ENCODE results near the gene PTGR3. TPM values are rescaled to one million over a fixed set of nuclear protein-coding genes. Genes with fewer than 3 reads are reported as not detected.

The PTGR3 gene
- total and polyA plus RNA-seq, 2 of the 8 experiments (the other 6 are each of a cell fraction or from before 2014, with no cell fraction given): 2.0 to 3.6 TPM

- no peak for TF ChIP-seq KDM4A (IDR thresholded peaks at IDR 0.05; ENCODE audit: low read depth, low read length, severe bottlenecking)
- TF ChIP-seq POLR2A (IDR thresholded peaks at IDR 0.05; ENCODE audit: control extremely low read depth in 1 of 2, low read depth in 2 of 2, low read length in 2 of 2): no peak
- no peak for TF ChIP-seq JUN (IDR thresholded peaks at IDR 0.05; ENCODE audit: low read depth, low read length)
- no peak for TF ChIP-seq SIN3A (conservative IDR thresholded peaks at IDR 0.05 in 1 of 2, IDR thresholded peaks at IDR 0.05 in 1 of 2; ENCODE audit: low read depth in 1 of 2, low read length in 2 of 2)
- no peak for TF ChIP-seq HDAC6 (IDR thresholded peaks at IDR 0.05; ENCODE audit: low read depth, low read length)
- TF ChIP-seq SIX5 (IDR thresholded peaks at IDR 0.05; ENCODE audit: low read depth, low read length): no peak
- TF ChIP-seq RAD21 (IDR thresholded peaks at IDR 0.05 in 1 of 2, conservative IDR thresholded peaks at IDR 0.05 in 1 of 2; ENCODE audit: low read depth in 2 of 2, low read length in 2 of 2): no peak
These were observed 8.2 kb upstream of the PTGR3 start (continued) for GRCh38 chr18:75216911-75217689.

Data from H1 (cell line).